NCI-H128 (cell line): ENCODE results near the gene UBE2I.
"Not testable (repeated sequence)": the region's sequence is repeated elsewhere in the genome, so short reads cannot be mapped to it uniquely, and the experiment has no call there.

Experiments
- DNase-seq: peaks from one replicate; lab custom pipeline; 2025; ENCODE audit not compliant: unreplicated experiment; lab: John Stamatoyannopoulos, UW

Gene UBE2I

DNA sequence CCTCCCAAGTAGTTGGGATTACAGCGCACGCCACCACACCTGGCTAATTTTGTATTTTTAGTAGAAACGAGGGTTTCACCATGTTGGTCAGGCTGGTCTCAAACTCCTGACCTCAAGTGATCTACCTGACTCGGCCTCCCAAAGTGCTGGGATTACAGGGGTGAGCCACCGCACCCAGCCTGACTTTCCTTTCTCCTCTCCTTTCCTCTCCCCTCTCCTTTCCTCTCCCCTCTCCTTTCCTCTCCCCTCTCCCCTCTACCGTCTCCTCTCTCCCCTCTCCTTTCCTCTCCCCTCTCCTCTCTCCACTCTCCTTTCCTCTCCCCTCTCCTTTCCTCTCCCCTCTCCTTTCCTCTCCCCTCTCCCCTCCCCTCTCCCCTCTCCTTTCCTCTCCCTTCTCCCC, 17.2 kb upstream of the UBE2I start:
- DNase-seq = not testable (repeated sequence)

GRCh38 chr16:1292808-1293207, 16.6 kb upstream of the UBE2I start:
- not testable (repeated sequence) for DNase-seq

DNA sequence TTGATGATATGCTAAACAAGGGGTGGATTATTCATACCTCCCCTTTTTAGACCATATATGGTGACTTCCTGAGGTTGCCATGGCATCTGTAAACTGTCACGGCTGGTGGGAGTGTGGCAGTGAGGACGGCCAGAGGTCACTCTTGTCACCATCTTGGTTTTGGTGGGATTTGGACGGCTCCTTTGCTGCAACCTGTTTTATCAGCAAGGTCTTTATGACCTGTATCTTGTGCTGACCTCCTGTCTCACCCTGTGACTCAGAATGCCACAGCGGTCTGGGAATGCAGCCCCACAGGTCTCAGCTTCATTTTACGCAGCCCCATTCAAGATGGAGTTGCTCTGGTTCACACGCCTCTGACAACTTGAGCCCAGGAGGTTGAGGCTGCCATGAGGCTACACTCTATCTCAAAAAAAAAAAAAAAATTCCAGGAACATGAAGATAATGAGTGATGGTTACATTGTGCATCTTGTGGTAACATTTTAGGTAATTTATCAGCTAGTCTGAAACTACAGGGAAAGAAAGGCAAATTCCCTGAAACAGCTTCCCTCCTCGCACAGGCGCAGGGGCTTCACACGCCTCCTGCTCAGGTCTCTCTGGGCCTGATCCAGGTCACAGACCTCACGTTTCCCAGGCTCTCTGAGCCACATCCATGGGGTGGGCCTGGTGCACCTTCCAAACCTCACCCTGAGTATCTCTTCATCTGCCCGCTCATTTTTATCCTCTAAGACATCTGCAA, 15.3 kb upstream of the UBE2I start:
- DNase-seq = no peak

- DNase-seq = no peak
Measured at GRCh38 chr16:1295465-1295864, 14.0 kb upstream of the UBE2I start.

DNA sequence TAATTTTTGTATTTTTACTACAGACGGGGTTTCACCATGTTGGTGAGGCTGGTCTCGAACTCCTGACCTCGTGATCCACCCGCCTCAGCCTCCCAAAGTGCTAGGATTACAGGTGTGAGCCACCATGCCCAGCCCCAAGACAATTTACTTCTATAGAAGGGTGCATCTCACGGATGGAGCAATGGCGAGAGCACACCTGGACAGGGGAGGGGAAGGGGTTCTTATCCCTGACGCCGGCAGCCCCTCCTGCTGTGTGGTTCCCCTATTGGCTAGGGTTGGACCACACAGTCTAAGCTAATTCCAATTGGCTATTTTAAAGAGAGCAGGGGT, 12.8 kb upstream of the UBE2I start:
- DNase-seq = not testable (repeated sequence)

- no peak for DNase-seq
Measured at GRCh38 chr16:1297018-1297696, 12.3 kb upstream of the UBE2I start.

DNA sequence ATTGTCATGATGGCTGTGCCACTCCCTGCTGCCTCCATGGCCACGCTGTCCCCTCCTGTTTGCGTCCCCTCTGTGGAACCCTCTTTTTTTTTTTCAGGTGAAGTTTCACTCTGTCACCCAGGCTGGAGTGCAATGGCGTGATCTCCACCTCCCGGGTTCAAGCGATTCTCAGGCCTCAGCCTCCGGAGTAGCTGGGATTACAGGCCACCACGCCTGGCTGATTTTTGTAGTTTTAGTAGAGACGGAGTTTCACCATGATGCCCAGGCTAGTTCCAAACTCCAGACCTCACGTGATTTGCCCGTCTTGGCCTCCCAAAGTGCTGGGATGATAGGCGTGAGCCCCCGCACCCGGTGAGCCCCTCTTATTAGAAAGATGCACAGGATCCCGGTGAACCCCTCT, 11.0 kb upstream of the UBE2I start:
- no peak for DNase-seq

GRCh38 chr16:1299012-1299867, 10.2 kb upstream of the UBE2I start:
- DNase-seq = no peak

- DNase-seq = no peak
Measured at GRCh38 chr16:1299868-1300203, 9.6 kb upstream of the UBE2I start.

DNA sequence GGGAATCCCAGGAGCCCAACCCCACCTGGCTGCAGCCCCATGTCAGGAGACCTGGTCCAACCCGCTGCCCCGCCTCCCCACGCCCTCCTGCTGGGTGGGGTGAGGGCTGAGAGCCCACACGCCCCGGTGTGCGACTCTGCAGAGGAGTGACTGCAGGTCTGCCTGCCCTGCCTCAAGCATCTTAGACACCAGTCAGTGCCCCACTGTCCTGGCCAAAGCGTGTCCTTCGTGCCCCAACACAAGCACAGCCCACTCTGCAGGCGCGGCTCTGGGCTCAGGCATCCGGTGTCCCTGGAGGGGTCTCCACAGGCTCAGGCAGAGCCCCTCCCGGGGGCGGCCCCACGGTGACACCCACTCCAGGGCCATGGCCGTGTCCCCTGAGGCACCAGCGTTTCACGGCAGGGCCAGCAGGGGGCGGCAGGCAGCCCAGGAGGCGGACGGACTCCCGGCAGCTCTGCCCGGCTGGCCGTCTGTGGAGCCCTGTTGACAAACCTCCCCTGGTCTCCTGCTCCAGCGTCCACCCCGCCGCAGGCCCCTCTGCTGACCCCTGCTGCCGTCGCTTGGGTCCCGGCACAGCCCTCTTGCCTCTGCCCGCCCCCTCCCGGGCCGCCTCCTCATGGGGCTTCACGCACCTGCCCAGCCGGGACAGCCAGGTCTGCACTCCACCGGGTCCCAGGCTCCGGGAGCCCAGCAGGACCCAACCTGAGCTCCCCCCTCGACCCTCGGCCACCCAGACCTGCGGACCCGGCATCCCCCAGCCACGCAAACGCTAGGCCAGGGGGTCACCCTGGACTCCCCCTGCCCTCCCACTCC, 8.6 kb upstream of the UBE2I start:
- no peak for DNase-seq

- DNase-seq = no peak
Measured at GRCh38 chr16:1301562-1301961, 7.9 kb upstream of the UBE2I start.

DNA sequence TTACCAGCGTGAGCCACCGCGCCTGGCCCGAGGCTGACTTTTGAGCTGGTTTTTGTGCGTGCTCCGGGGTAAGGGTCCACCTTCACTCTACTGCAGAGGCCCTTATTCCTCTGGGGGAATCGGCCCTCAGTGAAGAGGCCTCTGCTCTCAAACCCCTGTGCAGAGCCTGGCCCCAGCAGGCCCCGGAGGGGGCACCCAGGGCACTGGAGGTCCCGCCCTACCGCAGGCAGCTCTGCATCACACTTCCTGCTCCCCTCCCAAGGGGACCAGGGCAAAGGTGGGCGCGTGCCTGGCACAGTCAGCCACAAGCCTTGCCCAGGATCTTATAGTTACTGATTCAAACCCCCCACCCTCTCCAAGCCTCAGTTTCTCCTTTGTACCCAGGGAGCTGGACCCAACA, 3.6 kb upstream of the UBE2I start:
- DNase-seq = no peak

- DNase-seq = no peak
Measured at GRCh38 chr16:1306334-1306733, 3.1 kb upstream of the UBE2I start.

GRCh38 chr16:1308036-1308976, 1.1 kb upstream of the UBE2I start:
- no peak for DNase-seq

DNA sequence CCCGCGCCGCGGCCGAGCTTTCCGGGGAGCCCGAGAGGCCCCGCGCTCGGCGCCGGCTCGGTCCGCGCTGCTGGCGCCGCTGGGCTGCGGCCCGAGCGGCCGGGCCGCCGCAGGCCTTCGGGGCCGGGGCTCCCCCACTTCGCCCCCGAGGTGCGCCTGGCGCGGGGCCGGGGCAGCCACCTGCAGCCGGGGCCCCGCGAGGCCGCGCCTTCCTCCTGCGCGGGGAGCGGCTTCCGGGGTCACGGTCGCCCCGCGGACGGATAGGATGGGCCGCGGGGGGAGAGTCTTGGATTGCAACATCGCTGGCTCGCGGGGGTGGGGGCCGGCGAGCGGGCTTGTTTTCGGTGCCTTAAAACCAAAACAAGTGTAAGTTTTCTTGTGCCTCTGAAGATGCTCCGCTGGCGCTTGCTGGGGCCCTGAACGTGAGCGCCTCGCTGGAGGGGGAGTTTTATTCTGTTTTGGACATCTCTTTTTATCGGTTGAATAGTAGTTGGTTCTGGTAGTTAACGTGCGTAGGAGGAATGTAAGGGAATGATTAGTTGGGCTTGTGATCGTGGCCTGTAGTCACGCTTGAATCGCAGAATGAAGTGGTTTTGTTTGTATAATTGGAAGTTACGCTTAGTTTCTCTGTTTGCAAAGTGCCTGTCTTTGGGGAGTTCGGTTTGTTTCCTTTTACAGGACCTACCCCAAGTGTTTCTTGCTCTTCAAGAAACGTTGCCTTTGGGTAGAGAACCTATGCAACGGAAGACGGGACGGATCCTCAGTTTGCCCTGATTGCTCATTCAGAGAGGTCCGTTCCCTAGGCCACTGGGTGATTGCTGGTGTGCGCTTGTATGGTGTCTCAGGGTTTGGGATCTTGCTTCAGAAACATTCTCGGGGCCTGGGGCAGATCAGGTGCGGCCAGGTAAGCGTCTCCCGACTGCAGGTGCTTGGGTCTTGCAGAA, 724 bp downstream of the UBE2I start:
- no peak for DNase-seq

- no peak for DNase-seq
Measured at GRCh38 chr16:1310832-1311200, 1.4 kb downstream of the UBE2I start.

- no peak for DNase-seq
Measured at GRCh38 chr16:1311212-1311737, 1.8 kb downstream of the UBE2I start.

GRCh38 chr16:1311738-1312466, 2.5 kb downstream of the UBE2I start:
- DNase-seq = no peak
